Ovary (tissue), 3 donors: ENCODE measurements around the gene DRD1.

Source experiments
- POLR2A ChIP-seq: fragments of 450-650 bp; IDR thresholded peaks from one replicate; pipeline ENCODE4 v1.6.1; 2017; ENCODE audit warnings: antibody characterized with exemption, mild to moderate bottlenecking, moderate library complexity
- TF ChIP-seq, protein P1 (sequence below), 3 donors: fragments of 450-650 bp in 2 of 3; fragments of 200-600 bp in 1 of 3; IDR thresholded peaks; one replicate each; pipeline versions ENCODE4 v1.5.1 to v1.8.0; 2016 to 2022; ENCODE audit warnings: antibody characterized with exemption in 3 of 3, mild to moderate bottlenecking in 1 of 3
- donor health status: DM: no; HTN: no; CAD: no.

DNA sequence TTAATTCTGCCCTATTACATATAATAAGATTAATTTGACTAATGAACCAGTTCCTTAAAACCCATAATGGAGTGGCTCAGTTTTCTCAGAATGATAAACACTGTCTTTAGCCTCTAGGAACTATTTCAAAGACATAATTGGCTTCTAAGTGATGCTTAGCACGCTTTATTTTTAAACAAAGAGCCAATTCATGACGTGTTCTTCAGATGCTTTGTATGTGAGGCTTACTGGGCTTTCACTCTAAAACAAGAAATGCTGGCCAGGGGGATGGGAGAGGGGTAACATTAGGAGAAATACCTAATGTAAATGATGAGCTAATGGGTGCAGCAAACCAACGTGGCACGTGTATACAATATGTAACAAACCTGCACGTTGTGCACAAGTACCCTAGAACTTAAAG lies 26.8 kb upstream of the DRD1 start:
- TF ChIP-seq, protein P1, sequence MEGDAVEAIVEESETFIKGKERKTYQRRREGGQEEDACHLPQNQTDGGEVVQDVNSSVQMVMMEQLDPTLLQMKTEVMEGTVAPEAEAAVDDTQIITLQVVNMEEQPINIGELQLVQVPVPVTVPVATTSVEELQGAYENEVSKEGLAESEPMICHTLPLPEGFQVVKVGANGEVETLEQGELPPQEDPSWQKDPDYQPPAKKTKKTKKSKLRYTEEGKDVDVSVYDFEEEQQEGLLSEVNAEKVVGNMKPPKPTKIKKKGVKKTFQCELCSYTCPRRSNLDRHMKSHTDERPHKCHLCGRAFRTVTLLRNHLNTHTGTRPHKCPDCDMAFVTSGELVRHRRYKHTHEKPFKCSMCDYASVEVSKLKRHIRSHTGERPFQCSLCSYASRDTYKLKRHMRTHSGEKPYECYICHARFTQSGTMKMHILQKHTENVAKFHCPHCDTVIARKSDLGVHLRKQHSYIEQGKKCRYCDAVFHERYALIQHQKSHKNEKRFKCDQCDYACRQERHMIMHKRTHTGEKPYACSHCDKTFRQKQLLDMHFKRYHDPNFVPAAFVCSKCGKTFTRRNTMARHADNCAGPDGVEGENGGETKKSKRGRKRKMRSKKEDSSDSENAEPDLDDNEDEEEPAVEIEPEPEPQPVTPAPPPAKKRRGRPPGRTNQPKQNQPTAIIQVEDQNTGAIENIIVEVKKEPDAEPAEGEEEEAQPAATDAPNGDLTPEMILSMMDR (IDR thresholded peaks at IDR 0.05) = no peak
- TF ChIP-seq POLR2A = no peak
